HCT116 (cell line): Measurements from ENCODE around the gene TBCD. TPM values are rescaled to one million over a fixed set of nuclear protein-coding genes. Genes with fewer than 3 reads are reported as not detected.

Experiments
- ATAC-seq: fragments of 200-7000 bp; cut with Tn5 transposase; 2 replicates; pipeline ENCODE4 v1.9.1; 2020; ENCODE audit warnings: mild to moderate bottlenecking, moderate library complexity
- BruUV-seq: library from RNA; stranded (reverse); fragments of 400-500 nt; replicated peaks from 2 replicates; lab custom pipeline; 2021; lab: Mats Ljungman, UMichigan
- CTCF ChIA-PET: fragments of 300-600 bp; sonication (Branson Sonifier 250); formaldehyde crosslinking; loops from one replicate; lab custom pipeline; 2021; ENCODE audit warnings: antibody characterized with exemption; lab: Charles Lee
- POLR2A ChIA-PET: fragments of 300-600, 350-600 bp; sonication (Branson Sonifier 250); formaldehyde crosslinking; loops from one replicate; lab custom pipeline; 2021; ENCODE audit warnings: antibody characterized with exemption; lab: Charles Lee
- RAD21 ChIA-PET, 2 experiments: fragments of 300-600 bp; sonication (Branson Sonifier 250); formaldehyde crosslinking; loops; one replicate each; lab custom pipeline; 2023; ENCODE audit warnings: low total read pairs in 2 of 2; ENCODE audit not compliant: uncharacterized antibody in 2 of 2, unreplicated experiment in 2 of 2, low non-redundant PET in 1 of 2; lab: Charles Lee
- DNase-seq: peaks from one replicate; pipeline ENCODE4 v3.0.0-alpha.2; 2010; ENCODE audit warnings: low read depth, low spot score
- H2AFZ ChIP-seq: fragments of 200-600 bp; shearing (Covaris generic), sonication (generic); 2 replicates; pipeline ENCODE4 v1.6.1; 2017; ENCODE audit warnings: low read depth, mixed run types, mixed read lengths, antibody characterized with exemption, low read length; ENCODE audit not compliant: poor library complexity, severe bottlenecking
- H3K27ac ChIP-seq: 2 replicates; pipeline ENCODE4 v1.5.1; 2012; ENCODE audit warnings: low read depth, low read length
- H3K27me3 ChIP-seq: fragments of 200-600 bp; sonication (generic); 2 replicates; pipeline ENCODE4 v1.6.1; 2016; ENCODE audit warnings: mixed run types, low read length, mixed read lengths; ENCODE audit not compliant: insufficient read depth
- H3K36me3 ChIP-seq, 2 experiments: fragments of 200-500 bp in 1 of 2; fragments of 200-600 bp in 1 of 2; sonication (Bioruptor generic) in 1 of 2; sonication (generic) in 1 of 2; 2 replicates each; pipeline versions ENCODE4 v1.5.1 to v1.6.1; 2014 to 2016; ENCODE audit warnings: low read length in 2 of 2, inconsistent platforms in 1 of 2, mixed read lengths in 1 of 2, mixed run types in 1 of 2; ENCODE audit not compliant: insufficient read depth in 2 of 2, control insufficient read depth in 1 of 2
- H3K4me1 ChIP-seq, 2 experiments: fragments of 200-600 bp in 1 of 2; sonication (generic) in 1 of 2; 2 replicates each; pipeline versions ENCODE4 v1.5.1 to v1.6.1; 2012 to 2017; ENCODE audit warnings: low read length in 2 of 2, inconsistent platforms in 1 of 2, mild to moderate bottlenecking in 1 of 2, mixed read lengths in 1 of 2, mixed run types in 1 of 2, moderate library complexity in 1 of 2; ENCODE audit not compliant: insufficient read depth in 2 of 2, control insufficient read depth in 1 of 2
- H3K4me2 ChIP-seq: fragments of 200-600 bp; sonication (generic); 2 replicates; pipeline ENCODE4 v1.6.1; 2017; ENCODE audit warnings: mixed run types, low read length, mixed read lengths
- H3K4me3 ChIP-seq, 2 experiments: fragments of 200-600 bp in 1 of 2; sonication (generic) in 1 of 2; replicated peaks in 1 of 2; 2 replicates each; pipeline ENCODE4 v1.5.1; 2011 to 2016; ENCODE audit warnings: low read length in 2 of 2, control low read depth in 1 of 2, low read depth in 1 of 2, mild to moderate bottlenecking in 1 of 2, mixed read lengths in 1 of 2, mixed run types in 1 of 2
- H3K79me2 ChIP-seq: fragments of 200-600 bp; sonication (generic); 2 replicates; pipeline ENCODE4 v1.6.1; 2017; ENCODE audit warnings: mild to moderate bottlenecking, mixed run types, low read length, moderate library complexity, mixed read lengths; ENCODE audit not compliant: insufficient read depth
- H3K9ac ChIP-seq: fragments of 200-600 bp; sonication (generic); 2 replicates; pipeline ENCODE4 v1.6.1; 2016; ENCODE audit warnings: low read length, mixed read lengths
- H3K9me2 ChIP-seq: fragments of 200-600 bp; sonication (generic), shearing (Covaris generic); 2 replicates; pipeline ENCODE4 v1.6.1; 2017; ENCODE audit warnings: mixed run types, mild to moderate bottlenecking, moderate library complexity; ENCODE audit not compliant: insufficient read depth
- H3K9me3 ChIP-seq, 2 experiments: fragments of 200-500 bp in 1 of 2; fragments of 200-600 bp in 1 of 2; sonication (Bioruptor generic) in 1 of 2; sonication (generic) in 1 of 2; 2 replicates each; pipeline ENCODE4 v1.6.1; 2014 to 2017; ENCODE audit warnings: low read length in 2 of 2, mixed read lengths in 2 of 2, inconsistent platforms in 1 of 2, low read depth in 1 of 2, mild to moderate bottlenecking in 1 of 2, mixed run types in 1 of 2, moderate library complexity in 1 of 2; ENCODE audit not compliant: control insufficient read depth in 1 of 2, insufficient read depth in 1 of 2
- H4K20me1 ChIP-seq: fragments of 200-600 bp; sonication (generic), shearing (Covaris generic); 2 replicates; pipeline ENCODE4 v1.6.1; 2017; ENCODE audit warnings: mixed run types, mild to moderate bottlenecking, moderate library complexity; ENCODE audit not compliant: insufficient read depth
- CEBPB ChIP-seq: IDR thresholded peaks from 2 replicates; pipeline ENCODE4 v1.6.1; 2012; ENCODE audit warnings: low read depth
- CTCF ChIP-seq, 3 experiments: fragments of 200-600 bp in 1 of 3; sonication (generic) in 1 of 3; IDR thresholded peaks in 2 of 3; conservative IDR thresholded peaks in 1 of 3; 2 replicates each; pipeline ENCODE4 v1.5.1; 2012 to 2017; ENCODE audit warnings: low read depth in 2 of 3, low read length in 2 of 3, antibody characterized with exemption in 1 of 3, borderline replicate concordance in 1 of 3, control low read depth in 1 of 3, mild to moderate bottlenecking in 1 of 3, mixed read lengths in 1 of 3, mixed run types in 1 of 3, moderate library complexity in 1 of 3; ENCODE audit not compliant: insufficient read depth in 1 of 3
- EZH2phosphoT487 ChIP-seq: fragments of 200-600 bp; IDR thresholded peaks from 2 replicates; pipeline ENCODE4 v1.6.1; 2018; ENCODE audit warnings: antibody characterized with exemption, borderline replicate concordance
- FOSL1 ChIP-seq: IDR thresholded peaks from 2 replicates; pipeline ENCODE4 v1.6.1; 2012; ENCODE audit warnings: low read depth
- JUND ChIP-seq: IDR thresholded peaks from 2 replicates; pipeline ENCODE4 v1.6.1; 2012
- MAX ChIP-seq: IDR thresholded peaks from 2 replicates; pipeline ENCODE4 v1.6.1; 2012
- RAD21 ChIP-seq: IDR thresholded peaks from 2 replicates; pipeline ENCODE4 v1.6.1; 2012; ENCODE audit warnings: low read depth, mild to moderate bottlenecking
- REST ChIP-seq: IDR thresholded peaks from 2 replicates; pipeline ENCODE4 v1.6.1; 2012; ENCODE audit warnings: low read depth
- SIN3A ChIP-seq: IDR thresholded peaks from 2 replicates; pipeline ENCODE4 v1.6.1; 2012; ENCODE audit warnings: low read depth
- SP1 ChIP-seq: IDR thresholded peaks from 2 replicates; pipeline ENCODE4 v1.6.1; 2012; ENCODE audit warnings: low read depth
- TCF7L2 ChIP-seq: IDR thresholded peaks from 2 replicates; pipeline ENCODE4 v1.7.0; 2011; ENCODE audit warnings: borderline replicate concordance, inconsistent platforms; ENCODE audit not compliant: insufficient read depth, insufficient read length; ENCODE audit errors: extremely low read depth
- YY1 ChIP-seq: IDR thresholded peaks from 2 replicates; pipeline ENCODE4 v1.6.1; 2011; ENCODE audit warnings: low read length, low read depth, moderate library complexity, mild to moderate bottlenecking; ENCODE audit not compliant: insufficient replicate concordance; ENCODE audit errors: extremely low read depth
- ZBTB33 ChIP-seq: IDR thresholded peaks from 2 replicates; pipeline ENCODE4 v1.6.1; 2011; ENCODE audit warnings: mild to moderate bottlenecking, low read length, moderate library complexity; ENCODE audit not compliant: insufficient replicate concordance; ENCODE audit errors: extremely low read depth
- ZFX ChIP-seq: fragments of 450-650 bp; IDR thresholded peaks from 2 replicates; pipeline ENCODE4 v1.6.1; 2017
- ZNF274 ChIP-seq: fragments of 200-500 bp; sonication (Bioruptor generic); IDR thresholded peaks from 2 replicates; pipeline ENCODE4 v1.6.1; 2014; ENCODE audit warnings: mild to moderate bottlenecking, low read depth, low read length, inconsistent platforms
- intact Hi-C: fragments of 100-400 bp; cut with micrococcal nuclease; formaldehyde crosslinking; loops from 2 replicates; pipeline ENCODE4 v1.10.0; 2022
- total RNA-seq: library from RNA; stranded (reverse); gene quantifications from one replicate; pipeline ENCODE4 v1.2.1, GENCODE V29; 2021; ENCODE audit not compliant: unreplicated experiment

Gene TBCD
- total RNA-seq, 1 experiment from 2014 or later: 152 TPM

- Histone ChIP-seq H3K27ac (no peak overlapping the region), H3K9ac (no peak overlapping the region), H3K9me3 (no peaks in the 10 kb centered on the region), H3K4me2 (no peak overlapping the region), H3K4me1 (peaks cover 0 to 5% of the 10 kb centered on the region in 2 experiments; a peak in 1 of 4 replicates)
- no TSS peak for BruUV-seq
- DNase-seq: no peak
- POLR2A ChIA-PET: no interaction called here
- TF ChIP-seq CEBPB (no peak), CTCF (IDR thresholded peaks at IDR 0.05 in 2 of 3, conservative IDR thresholded peaks at IDR 0.05 in 1 of 3; ENCODE audit: borderline replicate concordance in 1 of 3, insufficient read depth in 1 of 3, low read depth in 2 of 3, low read length in 2 of 3) (no peak), ZBTB33 (no peak), YY1 (no peak), FOSL1 (no peak), EZH2phosphoT487 (no peak), SIN3A (no peak), JUND (no peak), SP1 (no peak), REST (no peak), TCF7L2 (no peak), MAX (no peak), ZNF274 (no peak), RAD21 (no peak), ZFX (no peak)
- TF ChIP-seq, all 23 proteins: peak for 0
- Histone ChIP-seq H3K27me3 (no peaks in the 10 kb centered on the region), H4K20me1 (no peaks in the 10 kb centered on the region), H2AFZ (no peak overlapping the region), H3K9me2 (no peaks in the 10 kb centered on the region), H3K36me3 (0 out of 4 replicates have a peak, but pooled peaks cover 0 to 3% of the 10 kb centered on the region in 2 experiments), H3K4me3 (no peak overlapping the region), H3K79me2 (peaks cover 72% of the 10 kb centered on the region)
- intact Hi-C loops: no loop called here
- CTCF ChIA-PET: no interaction called here
- RAD21 ChIA-PET: no interaction called here
- no peak for ATAC-seq
These were observed 38.5 kb downstream of the TBCD start for GRCh38 chr17:82790391-82790790.
